ENCODE results near the gene TMEM18.

TMEM18 gene

GRCh38 chr2:671787-672605, 5.2 kb downstream of the TMEM18 start:
- no peak for DNase-seq

GRCh38 chr2:671072-671471, 6.1 kb downstream of the TMEM18 start:
- no peak for DNase-seq

- no peak for DNase-seq
Measured at GRCh38 chr2:670637-671036, 6.6 kb downstream of the TMEM18 start.

- DNase-seq, result no peak
Measured at GRCh38 chr2:669323-669722, 7.9 kb downstream of the TMEM18 start.

- DNase-seq, result no peak
Measured at GRCh38 chr2:668000-668398, 9.2 kb downstream of the TMEM18 start.

GRCh38 chr2:667332-667999, 9.7 kb downstream of the TMEM18 start:
- no peak for DNase-seq

GRCh38 chr2:666441-666840, 10.8 kb downstream of the TMEM18 start:
- no peak for DNase-seq

GRCh38 chr2:665340-666073, 11.7 kb downstream of the TMEM18 start:
- no peak for DNase-seq

GRCh38 chr2:664063-664462, 13.1 kb downstream of the TMEM18 start:
- DNase-seq, result no peak

GRCh38 chr2:663221-663620, 14.0 kb downstream of the TMEM18 start:
- no peak for DNase-seq

GRCh38 chr2:661360-661635, 15.9 kb downstream of the TMEM18 start:
- DNase-seq, result no peak

GRCh38 chr2:660586-661359, 16.4 kb downstream of the TMEM18 start:
- no peak for DNase-seq

GRCh38 chr2:660029-660428, 17.2 kb downstream of the TMEM18 start:
- no peak for DNase-seq

GRCh38 chr2:658426-658825, 18.8 kb downstream of the TMEM18 start:
- DNase-seq, result no peak

GRCh38 chr2:657766-658165, 19.4 kb downstream of the TMEM18 start:
- DNase-seq, result no peak

- no peak for DNase-seq
Measured at GRCh38 chr2:656676-657075, 20.5 kb downstream of the TMEM18 start.

GRCh38 chr2:655626-656025, 21.6 kb downstream of the TMEM18 start:
- DNase-seq, result no peak

GRCh38 chr2:654896-655295, 22.3 kb downstream of the TMEM18 start:
- no peak for DNase-seq

GRCh38 chr2:653645-654425, 23.4 kb downstream of the TMEM18 start:
- no peak for DNase-seq

GRCh38 chr2:652881-653480, 24.2 kb downstream of the TMEM18 start:
- DNase-seq, result no peak

- no peak for DNase-seq
Measured at GRCh38 chr2:651951-652373, 25.2 kb downstream of the TMEM18 start.

Measured in activated CD4-positive, alpha-beta T cell treated with anti-CD3 and anti-CD28 coated beads, Interleukin-2, amount 50 U/mL, for 1 hour (primary cell).